Measurements from ENCODE around the gene SEC63. TPM values are rescaled to one million over a fixed set of nuclear protein-coding genes. Genes with fewer than 3 reads are reported as not detected.

SEC63 gene
- total RNA-seq (2014; rRNA removed; shearing (Covaris generic)), result 13.0 and 13.6 TPM in 2 replicates
- 131 and 139 TPM in 2 replicates for total RNA-seq (2022)
- percentile 95 among the genes with signal in this experiment for Bru-seq, nascent RNA
- BruChase-seq, experiment 1, labeled RNA remaining after a 6-hour chase, result percentile 90 among the genes with signal in this experiment
- BruChase-seq, experiment 2, labeled RNA remaining after a 2-hour chase, result percentile 89 among the genes with signal in this experiment
- long read RNA-seq, full-length matches to known transcripts, result 63 of 89 reads
- long read RNA-seq, partial matches to known transcripts, result 11 of 89 reads
- long read RNA-seq, other reads (novel, unspliced or antisense), result 15 of 89 reads

GRCh38 chr6:107957909-107958688, at the start of gene SEC63:
TSS of gene SEC63 (minus strand) at chr6:107958208. CDS start at chr6:107958009, 199 bp downstream.
- Histone ChIP-seq H3K9me3 (ENCODE audit: low read length) (no peaks in the 10 kb centered on the region), H3K9me2 (ENCODE audit: insufficient read depth, low read length) (no peaks in the 10 kb centered on the region), H3K27ac (ENCODE audit: low read depth, low read length, poor library complexity, severe bottlenecking) (peak within 1 kb of the TSS; percentile 83), H4K20me1 (ENCODE audit: insufficient read depth, low read length) (peaks cover 16% of the 10 kb centered on the region), H2AFZ (ENCODE audit: low read length) (peak within 1 kb of the TSS; percentile 85), H3K36me3 (ENCODE audit: insufficient read depth, low read length) (peaks cover 13% of the 10 kb centered on the region), H3K4me2 (ENCODE audit: low read length) (peak within 1 kb of the TSS; percentile 95), H3K4me1 (ENCODE audit: insufficient read depth, low read length, poor library complexity, severe bottlenecking) (peaks cover 22% of the 10 kb centered on the region), H3K79me2 (ENCODE audit: insufficient read depth, low read depth, low read length) (peaks cover 40% of the 10 kb centered on the region), H3K4me3 (ENCODE audit: low read depth, low read length, poor library complexity, severe bottlenecking) (peak within 1 kb of the TSS; percentile 98)
- no TSS peak for BruUV-seq (replicated peaks)
- TF ChIP-seq EZH2phosphoT487 (IDR thresholded peaks at IDR 0.05; ENCODE audit: borderline replicate concordance, low read depth, low read length) (no peak), CTCF (conservative IDR thresholded peaks at IDR 0.05; ENCODE audit: low read length) (no peak)
- ChIA-PET CTCF (ENCODE audit: unreplicated experiment) (interaction anchor here (0.9 kb wide), 1 partner anchor 51 kb away, joined by 4 read pairs; no protein-coding TSS in a partner anchor), POLR2A (interaction anchor here (0.5 to 2.7 kb wide), 7 partner anchors 11 to 118 kb away, joined by 3 to 8 read pairs (median 3); no protein-coding TSS in a partner anchor)
- intact Hi-C loops (cut with micrococcal nuclease; ENCODE audit: unreplicated experiment), result loop anchor here (5.0 to 10.0 kb wide), 4 partner anchors 246 to 1134 kb away; partner anchors contain the start of genes BEND3, SESN1 and SNX3
- DNase-seq (ENCODE audit: low spot score), result peak; percentile 98

GRCh38 chr6:108005961-108006360, 48.0 kb upstream of the SEC63 start:
- no peaks in the 10 kb centered on the region for H3K4me1 ChIP-seq (ENCODE audit: insufficient read depth, low read length, poor library complexity, severe bottlenecking)
- ChIA-PET POLR2A (interaction anchor here (0.6 to 1.0 kb wide), 2 partner anchors 35 to 362 kb away, joined by 3 read pairs; no protein-coding TSS in a partner anchor), CTCF (ENCODE audit: unreplicated experiment) (no interaction called here)
- H3K4me3 ChIP-seq (ENCODE audit: low read depth, low read length, poor library complexity, severe bottlenecking), result no peak overlapping the region
- H3K36me3 ChIP-seq (ENCODE audit: insufficient read depth, low read length), result no peaks in the 10 kb centered on the region
- no peak overlapping the region for H2AFZ ChIP-seq (ENCODE audit: low read length)
- H3K4me2 ChIP-seq (ENCODE audit: low read length), result no peak overlapping the region
- no peaks in the 10 kb centered on the region for H3K79me2 ChIP-seq (ENCODE audit: insufficient read depth, low read depth, low read length)
- H4K20me1 ChIP-seq (ENCODE audit: insufficient read depth, low read length), result no peaks in the 10 kb centered on the region
- no peak for DNase-seq (ENCODE audit: low spot score)
- no TSS peak for BruUV-seq (replicated peaks)
- intact Hi-C loops (cut with micrococcal nuclease; ENCODE audit: unreplicated experiment), result no loop called here
- no peaks in the 10 kb centered on the region for H3K9me3 ChIP-seq (ENCODE audit: low read length)
- no peak overlapping the region for H3K27ac ChIP-seq (ENCODE audit: low read depth, low read length, poor library complexity, severe bottlenecking)
- TF ChIP-seq CTCF (conservative IDR thresholded peaks at IDR 0.05; ENCODE audit: low read length) (no peak), EZH2phosphoT487 (IDR thresholded peaks at IDR 0.05; ENCODE audit: borderline replicate concordance, low read depth, low read length) (no peak)
- no peaks in the 10 kb centered on the region for H3K9me2 ChIP-seq (ENCODE audit: insufficient read depth, low read length)
